Measurements from ENCODE around the gene ANKRD33B. TPM values are rescaled to one million over a fixed set of nuclear protein-coding genes. Genes with fewer than 3 reads are reported as not detected.

Gene ANKRD33B
- polyA plus RNA-seq, 1 donor (not counting 4 experiments of a cell fraction or from before 2014, with no cell fraction given), result 1.9 TPM

- Histone ChIP-seq H3K4me2 (ENCODE audit: control insufficient read depth, extremely low read depth, insufficient read depth, low read depth, low read length) (no peak overlapping the region), H3K9me1 (ENCODE audit: control insufficient read depth, extremely low read depth, insufficient read depth, low read length) (no peaks in the 10 kb centered on the region), H3K36me3 (ENCODE audit: control insufficient read depth in 2 of 2, extremely low read depth in 1 of 2, insufficient read depth in 2 of 2, low read length in 2 of 2) (no peaks in the 10 kb centered on the region), H3K27ac (ENCODE audit: control insufficient read depth, insufficient read depth, low read length) (no peak overlapping the region), H3K9ac (ENCODE audit: control insufficient read depth, extremely low read depth, insufficient read depth, low read length) (no peak overlapping the region), H3K4me3 (ENCODE audit: control insufficient read depth in 2 of 3, extremely low read depth in 1 of 3, insufficient read depth in 2 of 3, low read depth in 1 of 3, low read length in 3 of 3) (no peak overlapping the region), H3K27me3 (ENCODE audit: control insufficient read depth, extremely low read depth, insufficient read depth, low read length) (no peaks in the 10 kb centered on the region), H3K9me3 (ENCODE audit: control insufficient read depth, low read depth, low read length) (no peaks in the 10 kb centered on the region), H3K4me1 (ENCODE audit: control insufficient read depth, extremely low read depth, insufficient read depth, low read length) (no peaks in the 10 kb centered on the region), H3K79me2 (ENCODE audit: control insufficient read depth, insufficient read depth, low read length) (no peaks in the 10 kb centered on the region), H2AFZ (ENCODE audit: control insufficient read depth, low read length) (no peak overlapping the region), H4K20me1 (ENCODE audit: control insufficient read depth, extremely low read depth, insufficient read depth, low read length) (no peaks in the 10 kb centered on the region)
- dilution Hi-C loops (cut with MboI; ENCODE audit: extremely low pct_ligation_motif_present, low sequenced_read_pairs), result no loop called here
- TF ChIP-seq EZH2 (IDR thresholded peaks at IDR 0.05; ENCODE audit: low read length) (no peak), CTCF (optimal IDR thresholded peaks at IDR 0.05 in 1 of 3, IDR thresholded peaks at IDR 0.05 in 1 of 3, conservative IDR thresholded peaks at IDR 0.05 in 1 of 3; ENCODE audit: extremely low read depth in 1 of 3, insufficient read depth in 2 of 3, low read length in 3 of 3) (no peak)
- DNase-seq (ENCODE audit: low read depth, low spot score) (no peak), FAIRE-seq (no peak)
These were observed 98.2 kb downstream of the ANKRD33B start for GRCh38 chr5:10662083-10662482.

GRCh38 chr5:10662661-10663488, 99.0 kb downstream of the ANKRD33B start:
- dilution Hi-C loops (cut with MboI; ENCODE audit: extremely low pct_ligation_motif_present, low sequenced_read_pairs), result no loop called here
- Histone ChIP-seq H3K9me1 (ENCODE audit: control insufficient read depth, extremely low read depth, insufficient read depth, low read length) (no peaks in the 10 kb centered on the region), H3K9me3 (ENCODE audit: control insufficient read depth, low read depth, low read length) (no peaks in the 10 kb centered on the region), H2AFZ (ENCODE audit: control insufficient read depth, low read length) (no peak overlapping the region), H3K36me3 (ENCODE audit: control insufficient read depth in 2 of 2, extremely low read depth in 1 of 2, insufficient read depth in 2 of 2, low read length in 2 of 2) (no peaks in the 10 kb centered on the region), H3K27me3 (ENCODE audit: control insufficient read depth, extremely low read depth, insufficient read depth, low read length) (no peaks in the 10 kb centered on the region), H4K20me1 (ENCODE audit: control insufficient read depth, extremely low read depth, insufficient read depth, low read length) (no peaks in the 10 kb centered on the region), H3K27ac (ENCODE audit: control insufficient read depth, insufficient read depth, low read length) (no peak overlapping the region), H3K9ac (ENCODE audit: control insufficient read depth, extremely low read depth, insufficient read depth, low read length) (no peak overlapping the region), H3K79me2 (ENCODE audit: control insufficient read depth, insufficient read depth, low read length) (no peaks in the 10 kb centered on the region), H3K4me1 (ENCODE audit: control insufficient read depth, extremely low read depth, insufficient read depth, low read length) (no peaks in the 10 kb centered on the region), H3K4me2 (ENCODE audit: control insufficient read depth, extremely low read depth, insufficient read depth, low read depth, low read length) (no peak overlapping the region), H3K4me3 (ENCODE audit: control insufficient read depth in 2 of 3, extremely low read depth in 1 of 3, insufficient read depth in 2 of 3, low read depth in 1 of 3, low read length in 3 of 3) (no peak overlapping the region)
- TF ChIP-seq EZH2 (IDR thresholded peaks at IDR 0.05; ENCODE audit: low read length), result no peak
- TF ChIP-seq CTCF (optimal IDR thresholded peaks at IDR 0.05 in 1 of 3, IDR thresholded peaks at IDR 0.05 in 1 of 3, conservative IDR thresholded peaks at IDR 0.05 in 1 of 3; ENCODE audit: extremely low read depth in 1 of 3, insufficient read depth in 2 of 3, low read length in 3 of 3), result no peak
- FAIRE-seq (no peak), DNase-seq (ENCODE audit: low read depth, low spot score) (no peak)

Measured in keratinocyte (primary cell).